GM21619 (cell line): ENCODE measurements around the gene BRD4.

ENCODE experiments used
- ATAC-seq: cut with Tn5 transposase; IDR thresholded peaks from one replicate; pipeline ENCODE4 v1.9.1; 2021; ENCODE audit not compliant: unreplicated experiment

Gene BRD4

GRCh38 chr19:15234431-15235130, 97.8 kb downstream of the BRD4 start:
- ATAC-seq, result no peak

GRCh38 chr19:15231271-15231670, 101.1 kb downstream of the BRD4 start:
- no peak for ATAC-seq

GRCh38 chr19:15227261-15227660, 105.1 kb downstream of the BRD4 start:
- ATAC-seq, result no peak

- no peak for ATAC-seq
Measured at GRCh38 chr19:15225760-15226159, 106.6 kb downstream of the BRD4 start.

- ATAC-seq, result no peak
Measured at GRCh38 chr19:15223649-15224361, 108.5 kb downstream of the BRD4 start.

GRCh38 chr19:15222738-15223648, 109.3 kb downstream of the BRD4 start:
- ATAC-seq, result peak; percentile 95

GRCh38 chr19:15220833-15221232, 111.5 kb downstream of the BRD4 start:
- ATAC-seq, result no peak

GRCh38 chr19:15218501-15218900, 113.8 kb downstream of the BRD4 start:
- ATAC-seq, result no peak

- ATAC-seq, result no peak
Measured at GRCh38 chr19:15216363-15216762, 116.0 kb downstream of the BRD4 start.

- ATAC-seq, result no peak
Measured at GRCh38 chr19:15213715-15214381, 118.5 kb downstream of the BRD4 start.

- ATAC-seq, result no peak
Measured at GRCh38 chr19:15212711-15213110, 119.6 kb downstream of the BRD4 start.

GRCh38 chr19:15210323-15210781, 122.0 kb downstream of the BRD4 start:
- ATAC-seq, result no peak

- ATAC-seq, result no peak
Measured at GRCh38 chr19:15201374-15202023, 130.8 kb downstream of the BRD4 start.

GRCh38 chr19:15200553-15201364, 131.6 kb downstream of the BRD4 start, which contains the start of gene NOTCH3:
Gene NOTCH3 (minus strand): TSS chr19:15200995. CDS start chr19:15200905, 90 bp downstream.
- no peak for ATAC-seq

- no peak for ATAC-seq
Measured at GRCh38 chr19:15199661-15200552, 132.4 kb downstream of the BRD4 start.

- ATAC-seq, result no peak
Measured at GRCh38 chr19:15198951-15199660, 133.2 kb downstream of the BRD4 start.

GRCh38 chr19:15197942-15198341, 134.4 kb downstream of the BRD4 start:
- no peak for ATAC-seq
